Astrocyte (in vitro differentiated cells and primary cell): ENCODE measurements around the gene SETD1B. TPM values are rescaled to one million over a fixed set of nuclear protein-coding genes. Genes with fewer than 3 reads are reported as not detected.
A peak's percentile ranks its signal among the peaks of the same experiment; 100 is the strongest.

ENCODE experiments used
- DNase-seq: peaks from one replicate; pipeline ENCODE4 v3.0.0-alpha.2; 2010; ENCODE audit warnings: low read depth
- FAIRE-seq: peaks from 2 replicates; lab custom pipeline; 2011; peaks lifted over from hg19 to GRCh38; lab: Jason Lieb, UNC
- H2AFZ ChIP-seq: 2 replicates; pipeline ENCODE4 v1.6.0; 2012; ENCODE audit warnings: low read depth, low read length, inconsistent platforms
- H3K27ac ChIP-seq: 2 replicates; pipeline ENCODE4 v1.5.1; 2011; ENCODE audit warnings: low read depth, low read length, inconsistent platforms
- H3K27me3 ChIP-seq: 2 replicates; pipeline ENCODE4 v1.6.0; 2011; ENCODE audit warnings: low read length, inconsistent platforms; ENCODE audit not compliant: insufficient read depth
- H3K36me3 ChIP-seq: 2 replicates; pipeline ENCODE4 v1.5.1; 2011; ENCODE audit warnings: low read length, inconsistent platforms; ENCODE audit not compliant: insufficient read depth
- H3K4me1 ChIP-seq: 2 replicates; pipeline ENCODE4 v1.5.1; 2011; ENCODE audit warnings: low read length, inconsistent platforms; ENCODE audit not compliant: insufficient read depth
- H3K4me2 ChIP-seq: 2 replicates; pipeline ENCODE4 v1.6.0; 2012; ENCODE audit warnings: low read length, inconsistent platforms
- H3K4me3 ChIP-seq: 2 replicates; pipeline ENCODE4 v1.5.1; 2011; ENCODE audit warnings: low read depth, mild to moderate bottlenecking, low read length, inconsistent platforms; ENCODE audit not compliant: insufficient read depth
- H3K79me2 ChIP-seq: 2 replicates; pipeline ENCODE4 v1.6.0; 2012; ENCODE audit warnings: mild to moderate bottlenecking, low read length, inconsistent platforms; ENCODE audit not compliant: insufficient read depth
- H3K9ac ChIP-seq: 2 replicates; pipeline ENCODE4 v1.6.0; 2012; ENCODE audit warnings: mild to moderate bottlenecking, low read length, inconsistent platforms
- H3K9me3 ChIP-seq: 2 replicates; pipeline ENCODE4 v1.5.1; 2012; ENCODE audit warnings: low read depth, mild to moderate bottlenecking, low read length, inconsistent platforms; ENCODE audit not compliant: insufficient read depth
- H4K20me1 ChIP-seq: 2 replicates; pipeline ENCODE4 v1.6.0; 2012; ENCODE audit warnings: low read length, inconsistent platforms; ENCODE audit not compliant: insufficient read depth
- H3K27ac Mint-ChIP-seq: one replicate; pipeline ENCODE4 v1.8.0; 2021; ENCODE audit warnings: mild to moderate bottlenecking, mixed read lengths; ENCODE audit not compliant: unreplicated experiment
- H3K27me3 Mint-ChIP-seq: one replicate; pipeline ENCODE4 v1.8.0; 2021; ENCODE audit warnings: low read depth, mixed read lengths; ENCODE audit not compliant: unreplicated experiment
- H3K36me3 Mint-ChIP-seq: one replicate; pipeline ENCODE4 v1.8.0; 2021; ENCODE audit warnings: low read depth, mixed read lengths; ENCODE audit not compliant: unreplicated experiment
- H3K4me1 Mint-ChIP-seq: one replicate; pipeline ENCODE4 v1.8.0; 2021; ENCODE audit warnings: low read depth, mixed read lengths; ENCODE audit not compliant: unreplicated experiment
- H3K4me3 Mint-ChIP-seq: one replicate; pipeline ENCODE4 v1.8.0; 2021; ENCODE audit warnings: mild to moderate bottlenecking, moderate library complexity, mixed read lengths; ENCODE audit not compliant: unreplicated experiment
- H3K9me3 Mint-ChIP-seq: one replicate; pipeline ENCODE4 v1.8.0; 2021; ENCODE audit warnings: mild to moderate bottlenecking, mixed read lengths; ENCODE audit not compliant: unreplicated experiment
- CTCF ChIP-seq: IDR thresholded peaks from 2 replicates; pipeline ENCODE4 v1.5.1; 2011; ENCODE audit warnings: low read depth, mild to moderate bottlenecking, inconsistent platforms, low read length, moderate library complexity; ENCODE audit not compliant: insufficient read depth
- EZH2 ChIP-seq: IDR thresholded peaks from 2 replicates; pipeline ENCODE4 v1.6.1; 2012; ENCODE audit warnings: mild to moderate bottlenecking, low read length, inconsistent platforms; ENCODE audit not compliant: insufficient read depth
- total RNA-seq: library from RNA; stranded (reverse); gene quantifications from 2 replicates; pipeline ENCODE4 v1.2.1, GENCODE V29; 2021

The SETD1B gene
- total RNA-seq, 1 donor from 2014 or later = 24.0 TPM

GRCh38 chr12:121779422-121779895 lies 24.4 kb upstream of the SETD1B start:
- no peaks in the 10 kb centered on the region for H3K27me3 Mint-ChIP-seq
- FAIRE-seq = no peak

GRCh38 chr12:121780429-121780828 lies 23.4 kb upstream of the SETD1B start:
- H3K4me1 ChIP-seq = peaks cover 29% of the 10 kb centered on the region
- H3K9ac ChIP-seq = no peak overlapping the region
- Mint-ChIP-seq H3K9me3 (no peaks in the 10 kb centered on the region), H3K27ac (no peak overlapping the region), H3K4me1 (peaks cover 32% of the 10 kb centered on the region), H3K36me3 (peaks cover 6% of the 10 kb centered on the region), H3K4me3 (no peak overlapping the region), H3K27me3 (no peaks in the 10 kb centered on the region)
- H3K36me3 ChIP-seq = peaks cover 4% of the 10 kb centered on the region
- no peaks in the 10 kb centered on the region for H3K9me3 ChIP-seq
- no peak overlapping the region for H3K4me2 ChIP-seq
- H4K20me1 ChIP-seq = peaks cover 5% of the 10 kb centered on the region
- no peak overlapping the region for H3K27ac ChIP-seq
- no peak overlapping the region for H3K4me3 ChIP-seq
- no peaks in the 10 kb centered on the region for H3K27me3 ChIP-seq
- no peaks in the 10 kb centered on the region for H3K79me2 ChIP-seq
- TF ChIP-seq CTCF (no peak), EZH2 (no peak)
- FAIRE-seq = no peak
- no peak for DNase-seq
- H2AFZ ChIP-seq = no peak overlapping the region

More at GRCh38 chr12:121779422-121779895, 24.4 kb upstream of the SETD1B start:
- Histone ChIP-seq H3K4me3 (no peak overlapping the region), H3K9me3 (no peaks in the 10 kb centered on the region), H3K27ac (no peak overlapping the region), H4K20me1 (peaks cover 5% of the 10 kb centered on the region), H3K4me2 (no peak overlapping the region), H3K9ac (no peak overlapping the region), H3K79me2 (no peaks in the 10 kb centered on the region), H3K4me1 (peaks cover 22% of the 10 kb centered on the region), H3K36me3 (peaks cover 4% of the 10 kb centered on the region), H2AFZ (no peak overlapping the region), H3K27me3 (no peaks in the 10 kb centered on the region)
- H3K4me3 Mint-ChIP-seq = no peak overlapping the region
- H3K4me1 Mint-ChIP-seq = peaks cover 30% of the 10 kb centered on the region
- DNase-seq = no peak
- H3K36me3 Mint-ChIP-seq = peaks cover 6% of the 10 kb centered on the region
- TF ChIP-seq CTCF = no peak
- TF ChIP-seq EZH2 = no peak
- no peak overlapping the region for H3K27ac Mint-ChIP-seq
- H3K9me3 Mint-ChIP-seq = no peaks in the 10 kb centered on the region

- no peak for DNase-seq
- TF ChIP-seq CTCF (no peak), EZH2 (no peak)
- Histone ChIP-seq H3K27me3 (no peaks in the 10 kb centered on the region), H3K36me3 (peaks cover 4% of the 10 kb centered on the region), H3K4me1 (peaks cover 34% of the 10 kb centered on the region), H2AFZ (no peak overlapping the region), H3K4me3 (no peak overlapping the region), H3K9me3 (no peaks in the 10 kb centered on the region), H4K20me1 (peaks cover 5% of the 10 kb centered on the region), H3K9ac (peak overlapping the region; percentile 27), H3K4me2 (peak overlapping the region; percentile 60), H3K79me2 (no peaks in the 10 kb centered on the region), H3K27ac (peak overlapping the region; percentile 42)
- Mint-ChIP-seq H3K27ac (peak overlapping the region; percentile 92), H3K4me3 (no peak overlapping the region), H3K36me3 (peaks cover 6% of the 10 kb centered on the region), H3K4me1 (peaks cover 31% of the 10 kb centered on the region), H3K27me3 (no peaks in the 10 kb centered on the region), H3K9me3 (no peaks in the 10 kb centered on the region)
- no peak for FAIRE-seq
Measured at GRCh38 chr12:121781484-121781997, 22.3 kb upstream of the SETD1B start.
